ENCODE results near the gene LINC01488.

LINC01488 gene

DNA sequence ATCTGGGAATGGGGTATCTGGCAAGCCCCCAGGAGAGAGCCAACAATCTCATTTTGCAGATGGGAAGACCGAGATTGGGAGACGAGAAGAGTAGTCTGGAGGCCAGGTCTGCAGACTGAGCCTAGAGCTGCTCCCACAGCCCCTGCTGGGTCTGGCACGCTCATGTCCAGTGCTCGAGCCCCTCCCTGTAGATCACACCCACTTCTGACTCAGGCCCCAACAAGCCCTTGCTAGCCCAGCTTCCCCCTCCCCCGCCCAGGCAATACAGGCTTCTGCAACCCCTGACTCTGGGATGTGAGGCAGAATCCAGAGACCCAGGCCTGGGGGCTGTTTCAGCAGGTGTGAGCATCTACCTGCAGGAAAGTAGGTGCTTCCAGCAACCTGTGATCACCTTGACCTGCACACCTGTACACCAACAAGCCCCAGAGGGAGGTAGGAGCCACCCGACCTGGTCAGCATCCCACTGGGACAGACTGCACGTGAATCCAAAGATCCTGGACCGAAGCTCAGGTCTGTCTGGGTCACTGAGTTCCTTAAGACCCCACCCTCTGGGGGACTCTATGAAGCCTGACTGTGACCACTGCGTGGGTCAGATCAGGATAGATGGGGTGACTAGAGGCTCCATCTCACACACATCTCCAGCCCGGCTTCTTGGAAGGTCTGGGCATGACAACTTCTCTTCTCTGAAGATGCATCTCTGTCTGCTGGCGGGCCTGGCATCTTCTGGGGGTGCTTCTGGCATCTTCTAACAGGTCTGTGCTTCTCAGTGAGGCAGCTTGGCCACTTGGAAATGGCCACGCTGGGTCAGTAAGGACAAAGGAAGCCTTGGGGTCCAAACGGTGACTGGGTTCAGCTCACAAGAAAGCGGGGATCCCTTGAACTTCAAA, 29.3 kb downstream of the LINC01488 start:
- DNase-seq (ENCODE audit: low read depth) = peak; percentile 80

DNA sequence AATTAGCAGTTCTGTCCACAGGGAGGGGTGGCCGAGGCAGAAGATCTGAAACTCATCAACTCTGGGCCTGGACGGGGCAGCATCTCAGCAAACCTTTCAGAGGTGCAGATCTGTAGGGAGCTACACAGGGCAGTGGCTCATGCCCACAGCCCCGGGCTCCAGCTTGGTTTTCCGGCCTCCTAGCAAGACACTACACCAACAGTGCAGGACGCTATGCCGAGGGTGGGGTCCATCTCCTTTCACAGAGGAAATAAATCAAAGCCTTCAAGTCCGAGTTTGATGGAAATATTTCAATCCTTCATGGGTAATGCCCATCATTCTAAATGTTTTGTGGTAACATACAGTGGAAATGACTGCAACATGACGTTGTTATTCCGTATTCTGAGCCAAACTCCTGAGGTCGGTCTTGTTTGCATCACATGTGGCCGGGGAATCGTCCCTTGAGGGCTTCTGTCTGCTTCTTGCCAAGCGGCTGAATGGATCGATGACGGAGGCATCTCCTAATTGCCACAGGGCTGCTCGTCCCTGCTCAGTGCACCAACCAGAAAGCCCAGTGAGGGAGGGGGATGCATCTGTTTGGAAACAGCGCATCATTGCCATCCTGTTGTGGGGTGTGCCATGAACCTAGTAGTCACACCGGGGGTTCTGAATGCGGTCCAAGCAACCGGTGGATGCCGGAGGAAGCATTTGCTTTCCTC, 30.0 kb downstream of the LINC01488 start:
- no peak for DNase-seq (ENCODE audit: low read depth)

GRCh38 chr11:69512136-69512535, 30.7 kb downstream of the LINC01488 start:
- no peak for DNase-seq (ENCODE audit: low read depth)

GRCh38 chr11:69512790-69513189, 31.3 kb downstream of the LINC01488 start:
- no peak for DNase-seq (ENCODE audit: low read depth)

DNA sequence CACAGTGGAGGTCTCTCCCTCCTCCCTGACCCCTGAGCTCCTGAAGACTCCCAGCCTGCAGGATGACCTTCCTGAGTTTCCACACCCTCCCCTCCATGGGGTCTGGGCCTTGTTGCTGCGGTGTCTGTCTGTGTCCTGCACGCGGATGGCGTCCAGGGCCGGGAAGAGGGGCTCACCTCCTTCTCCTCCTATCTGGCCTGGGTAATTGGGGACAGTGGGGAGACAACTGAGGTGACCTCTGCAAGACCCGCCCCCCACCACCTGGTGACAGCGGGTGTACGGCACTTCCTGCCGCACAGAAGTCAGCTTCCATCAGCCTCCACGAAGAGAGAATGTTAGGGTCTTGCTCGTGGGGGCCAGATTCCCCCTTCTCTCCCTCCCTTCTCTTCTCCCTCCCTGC, 31.7 kb downstream of the LINC01488 start:
- DNase-seq (ENCODE audit: low read depth) = no peak

- no peak for DNase-seq (ENCODE audit: low read depth)
Measured at GRCh38 chr11:69513663-69514224, 32.3 kb downstream of the LINC01488 start.

DNA sequence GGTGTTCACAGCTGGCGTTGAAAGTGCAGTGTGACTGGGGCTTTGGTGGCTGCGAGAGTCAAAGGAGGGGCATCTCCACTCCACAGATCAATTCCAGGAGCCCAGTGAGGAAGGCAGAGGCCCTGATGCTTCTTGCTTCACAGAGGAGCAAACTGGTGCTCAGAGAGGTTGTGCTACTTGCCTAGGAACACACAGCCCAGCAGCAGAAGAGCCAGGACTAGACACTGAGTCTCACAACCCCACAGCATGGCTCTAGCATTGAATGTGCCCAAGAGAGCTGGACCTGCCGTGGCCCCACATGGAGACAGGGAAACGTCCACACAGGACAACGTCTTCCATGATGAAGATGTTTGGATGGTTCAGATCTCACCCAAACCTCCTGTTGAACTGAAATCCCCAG, 33.3 kb downstream of the LINC01488 start:
- DNase-seq (ENCODE audit: low read depth) = no peak

DNA sequence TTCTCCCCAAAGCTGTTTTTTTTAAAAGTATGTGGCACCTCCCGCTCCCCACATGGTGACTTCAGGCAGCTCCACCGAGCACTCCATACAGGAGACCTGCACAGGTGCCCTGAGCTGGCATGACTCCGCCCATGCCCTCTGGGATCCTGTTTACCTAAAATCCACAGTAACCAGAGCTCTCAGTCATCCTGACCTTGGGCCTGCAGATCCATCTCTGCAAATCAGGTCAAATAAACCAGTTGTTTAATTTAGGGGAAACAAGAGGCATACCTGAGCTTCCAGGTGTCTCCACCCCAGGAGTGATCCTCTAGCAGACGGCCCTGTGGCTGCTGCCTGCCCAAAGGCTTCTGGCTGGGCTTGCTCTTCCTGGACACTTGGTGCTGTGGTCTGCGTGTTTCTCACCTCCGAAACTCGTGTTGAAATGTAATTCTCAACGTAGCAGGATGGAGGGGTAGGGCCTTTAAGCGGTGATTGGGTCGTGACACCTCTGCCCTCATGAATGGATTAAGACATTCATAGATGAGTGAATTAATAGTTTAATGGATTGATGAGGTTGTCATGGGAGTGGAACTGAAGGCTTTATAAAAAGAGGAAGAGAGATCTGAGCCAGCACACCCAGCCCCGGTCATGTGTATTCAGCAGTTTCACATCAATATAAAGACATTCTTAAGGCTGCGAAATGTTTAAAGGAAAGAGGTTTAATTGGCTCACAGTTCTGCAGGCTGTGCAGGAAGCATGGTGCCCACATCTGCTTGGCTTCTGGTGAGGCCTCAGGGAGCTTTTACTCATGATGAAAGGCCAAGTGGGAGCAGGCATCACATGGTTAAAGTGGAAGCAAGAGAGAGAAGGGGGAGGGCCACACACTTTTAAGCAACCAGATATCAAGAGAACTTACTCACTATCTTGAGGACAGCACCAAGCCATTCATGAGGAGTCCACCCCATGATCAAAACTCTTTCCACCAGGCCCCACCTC, 34.1 kb downstream of the LINC01488 start:
- no peak for DNase-seq (ENCODE audit: low read depth)

DNA sequence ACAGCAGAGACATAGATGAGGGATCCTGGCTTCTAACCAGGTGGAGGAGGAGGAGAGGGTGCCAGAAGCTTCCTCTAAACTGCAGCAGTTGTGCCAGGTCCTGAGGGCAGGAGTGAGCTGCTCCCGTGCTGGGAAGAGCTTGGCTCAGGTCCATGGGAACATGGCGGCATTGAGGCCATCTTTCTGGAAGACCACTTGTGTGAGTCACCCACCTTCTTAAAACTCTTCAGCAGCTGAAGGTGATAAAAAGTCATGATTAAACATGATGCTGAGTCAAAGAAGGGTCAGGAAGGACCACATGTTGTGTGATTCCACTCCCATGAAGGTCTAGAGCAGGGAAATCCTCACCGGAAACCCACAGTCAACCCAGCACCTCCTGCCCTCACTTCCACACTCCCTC, 35.1 kb downstream of the LINC01488 start:
- DNase-seq (ENCODE audit: low read depth) = peak; percentile 53

- DNase-seq (ENCODE audit: low read depth) = peak; percentile 90
Measured at GRCh38 chr11:69518081-69518950, 36.9 kb downstream of the LINC01488 start.

- peak; percentile 48 for DNase-seq (ENCODE audit: low read depth)
Measured at GRCh38 chr11:69520186-69520916, 38.9 kb downstream of the LINC01488 start.

DNA sequence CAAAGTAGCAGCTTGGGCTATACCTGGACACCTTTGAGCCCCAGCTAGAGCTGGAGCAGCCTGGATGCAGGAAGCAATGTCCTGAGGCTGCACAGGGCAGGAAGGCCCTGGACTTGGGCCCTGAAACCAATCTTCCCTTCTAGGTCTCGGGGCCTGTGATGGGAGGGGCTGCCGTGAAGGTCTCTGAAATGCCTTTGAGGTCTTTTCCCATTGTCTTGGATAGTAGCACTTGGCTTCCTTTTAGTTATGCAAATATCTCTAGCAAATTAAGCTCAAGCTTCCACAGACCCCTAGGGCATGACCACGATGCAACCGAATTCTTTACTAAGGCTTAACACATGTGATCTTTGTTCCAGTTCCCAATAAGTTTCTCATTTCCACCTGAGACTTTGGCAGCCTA, 40.0 kb downstream of the LINC01488 start:
- no peak for DNase-seq (ENCODE audit: low read depth)

DNA sequence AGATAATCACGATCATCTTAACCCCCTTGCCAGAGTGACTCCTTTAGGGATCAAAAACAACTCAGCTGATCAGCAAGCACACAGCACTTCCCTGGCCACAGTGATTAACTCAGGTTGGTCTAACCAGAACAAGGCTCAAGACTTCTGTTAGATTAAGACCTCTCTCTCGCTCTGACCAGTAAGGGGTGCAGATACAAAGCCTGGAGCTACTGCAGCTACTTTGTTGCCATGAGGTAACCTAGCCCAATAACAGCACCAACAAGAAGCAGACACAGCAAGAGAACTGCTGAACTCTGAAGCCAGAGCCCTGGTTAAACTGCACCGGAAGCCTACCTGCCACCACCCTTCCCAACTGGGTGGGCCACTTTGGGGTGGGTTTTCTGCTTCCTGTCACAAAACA, 42.0 kb downstream of the LINC01488 start:
- no peak for DNase-seq (ENCODE audit: low read depth)

DNA sequence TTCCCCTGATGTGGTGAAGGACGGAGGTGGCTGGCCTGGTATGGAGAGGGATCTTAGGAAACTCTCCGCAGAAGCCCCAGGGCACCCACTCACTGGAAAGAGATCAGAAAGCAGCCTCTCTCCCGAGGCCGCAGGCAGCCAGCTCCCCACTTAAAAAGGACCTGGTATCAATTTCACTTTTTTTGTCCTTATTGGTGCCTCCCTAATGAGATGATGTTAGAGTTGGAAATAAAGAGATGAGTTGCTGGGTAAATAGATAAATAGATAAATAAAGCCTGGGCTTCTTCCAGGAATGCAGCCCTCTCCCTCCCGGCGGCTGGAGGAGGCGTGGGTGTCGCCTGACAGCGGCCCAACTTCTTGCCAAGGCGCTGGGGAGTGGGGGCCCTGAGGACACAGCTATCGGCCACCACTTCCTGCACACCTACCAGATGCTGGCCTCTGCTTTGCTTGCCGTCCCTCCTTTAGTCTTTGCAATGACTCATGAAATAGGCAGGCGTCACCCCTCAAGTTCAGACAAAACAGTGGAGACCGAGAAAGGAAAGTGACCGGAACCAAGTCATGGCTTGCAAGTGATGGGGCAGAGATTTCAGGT, 42.9 kb downstream of the LINC01488 start:
- DNase-seq (ENCODE audit: low read depth) = peak; percentile 75

DNA sequence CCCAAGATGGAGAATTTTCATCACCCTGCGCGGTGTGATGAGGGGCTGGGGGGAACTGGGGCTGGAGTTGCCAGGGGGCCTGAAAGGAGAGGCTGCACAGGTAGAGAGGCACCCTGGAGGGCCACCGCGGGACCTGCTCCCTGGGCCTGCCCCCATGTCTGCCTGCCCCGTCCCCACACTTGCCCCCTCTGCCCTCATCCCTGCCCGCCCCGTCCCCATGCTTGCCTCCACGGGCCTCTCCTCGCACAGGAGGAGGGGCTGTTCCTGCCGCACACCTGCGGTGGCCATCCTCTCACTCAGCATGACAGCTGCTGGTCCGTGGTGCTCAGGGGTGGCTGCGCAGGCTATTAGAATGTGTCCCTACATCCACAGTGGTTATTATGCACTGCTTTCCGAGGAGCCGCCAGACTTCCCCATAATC, 43.5 kb downstream of the LINC01488 start:
- DNase-seq (ENCODE audit: low read depth) = no peak

DNA sequence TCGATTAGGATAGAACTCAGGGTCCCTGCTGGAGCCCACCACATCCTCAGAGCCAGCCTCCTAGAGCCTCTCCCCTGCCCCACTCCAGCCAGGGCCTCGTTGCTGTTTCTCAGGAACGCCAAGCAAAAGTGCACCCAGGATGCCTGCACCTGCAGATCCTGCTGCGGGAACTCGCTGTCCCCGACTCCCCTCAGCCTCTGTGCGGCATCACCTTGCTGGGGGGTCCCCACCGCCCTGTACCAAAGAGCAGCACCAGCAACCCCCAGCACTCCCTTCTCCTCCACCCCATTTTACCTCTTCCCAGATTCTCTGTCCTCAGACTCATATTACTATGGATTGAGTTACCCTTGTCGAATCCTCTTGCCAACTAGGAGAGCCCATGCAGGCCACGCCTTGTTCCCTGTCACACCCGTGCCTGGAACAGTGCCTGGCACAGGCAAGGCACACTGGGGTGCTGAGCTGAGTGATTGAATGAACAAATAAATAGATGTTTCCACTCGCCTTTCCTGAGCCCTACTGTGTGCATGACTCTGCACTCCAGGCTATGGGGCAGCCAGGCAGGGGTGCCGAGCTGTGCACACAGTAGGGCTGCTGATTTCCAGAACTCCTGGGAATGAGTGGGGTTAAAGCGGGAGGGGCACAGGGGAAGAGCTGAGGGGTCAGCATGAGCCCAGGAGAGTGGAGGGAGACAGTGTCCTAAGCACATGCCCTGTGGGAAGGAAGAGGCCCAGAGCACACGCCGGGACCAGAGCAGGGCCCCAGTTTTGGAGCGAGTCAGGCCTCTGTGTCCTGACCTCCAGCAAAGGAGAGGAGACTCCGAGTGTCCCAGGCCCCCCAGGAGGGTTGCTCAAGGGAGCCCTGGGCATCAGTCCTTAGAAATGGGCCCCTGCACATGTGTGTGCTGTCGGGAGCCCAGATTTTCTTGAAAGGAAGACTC, 44.3 kb downstream of the LINC01488 start:
- DNase-seq (ENCODE audit: low read depth) = no peak

- DNase-seq (ENCODE audit: low read depth) = no peak
Measured at GRCh38 chr11:69526453-69526810, 45.0 kb downstream of the LINC01488 start.

- DNase-seq (ENCODE audit: low read depth) = no peak
Measured at GRCh38 chr11:69529001-69529400, 47.5 kb downstream of the LINC01488 start.
